Measurements from ENCODE around the gene OS9. TPM values are rescaled to one million over a fixed set of nuclear protein-coding genes. Genes with fewer than 3 reads are reported as not detected.

Gene OS9
- total RNA-seq, 4 donors from 2014 or later, result 120 to 390 (median 277) TPM

DNA sequence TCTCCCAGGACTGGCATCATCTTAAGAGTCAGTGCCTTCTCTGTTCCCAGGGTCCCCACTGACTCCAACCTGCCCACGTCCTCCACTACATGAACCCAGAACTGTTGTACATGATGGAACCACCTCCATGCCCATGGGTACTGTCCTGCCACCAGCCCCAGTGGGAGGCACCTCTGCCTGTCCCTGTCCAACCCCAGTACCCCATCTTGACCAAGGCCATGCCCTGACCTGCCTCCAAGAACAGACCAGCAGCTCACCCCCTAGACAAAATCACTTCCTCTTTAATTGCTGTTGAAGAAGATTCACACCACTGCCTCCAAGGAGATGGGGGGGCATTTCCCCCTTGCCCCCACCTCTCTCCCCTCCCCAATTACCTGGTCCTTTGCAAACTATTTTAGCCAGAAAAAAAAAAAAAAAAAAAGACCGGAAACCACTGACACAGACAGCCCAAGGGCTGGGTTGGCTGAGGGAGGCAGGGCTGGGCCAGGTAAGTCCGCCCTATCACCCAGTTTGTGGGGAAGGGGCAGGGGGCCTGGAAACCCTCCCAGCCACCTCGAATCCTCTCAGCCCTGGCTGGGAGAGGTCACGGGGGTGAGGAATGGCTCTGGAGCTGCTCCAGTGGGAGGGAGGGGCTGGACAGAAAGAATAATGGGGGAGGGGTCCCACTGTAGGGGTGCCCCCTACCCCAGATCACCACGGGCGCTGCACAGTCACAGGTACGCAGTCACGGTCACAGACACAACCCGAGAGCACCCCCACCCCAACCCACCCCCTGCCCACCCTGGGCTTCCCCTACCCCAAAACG is 31.2 kb downstream of the OS9 start:
- no peak for TF ChIP-seq CTCF (IDR thresholded peaks at IDR 0.05; ENCODE audit: low read depth)

DNA sequence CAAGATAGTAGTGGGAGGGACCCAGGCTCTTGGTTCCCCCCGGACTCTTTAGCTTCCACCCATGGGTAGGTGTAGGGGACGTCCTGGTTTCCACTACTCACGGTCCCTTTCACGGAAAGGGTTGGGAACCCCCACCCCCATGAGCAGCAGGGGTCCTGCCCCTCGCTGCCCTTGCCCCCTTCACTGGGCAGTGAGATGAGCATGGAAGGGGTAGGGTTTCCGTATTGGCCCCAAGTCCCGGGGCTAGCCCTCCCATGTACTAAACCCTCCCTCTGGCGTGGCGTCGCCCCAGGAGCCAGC is 31.9 kb downstream of the OS9 start:
- no peak for TF ChIP-seq CTCF (IDR thresholded peaks at IDR 0.05; ENCODE audit: low read depth)

DNA sequence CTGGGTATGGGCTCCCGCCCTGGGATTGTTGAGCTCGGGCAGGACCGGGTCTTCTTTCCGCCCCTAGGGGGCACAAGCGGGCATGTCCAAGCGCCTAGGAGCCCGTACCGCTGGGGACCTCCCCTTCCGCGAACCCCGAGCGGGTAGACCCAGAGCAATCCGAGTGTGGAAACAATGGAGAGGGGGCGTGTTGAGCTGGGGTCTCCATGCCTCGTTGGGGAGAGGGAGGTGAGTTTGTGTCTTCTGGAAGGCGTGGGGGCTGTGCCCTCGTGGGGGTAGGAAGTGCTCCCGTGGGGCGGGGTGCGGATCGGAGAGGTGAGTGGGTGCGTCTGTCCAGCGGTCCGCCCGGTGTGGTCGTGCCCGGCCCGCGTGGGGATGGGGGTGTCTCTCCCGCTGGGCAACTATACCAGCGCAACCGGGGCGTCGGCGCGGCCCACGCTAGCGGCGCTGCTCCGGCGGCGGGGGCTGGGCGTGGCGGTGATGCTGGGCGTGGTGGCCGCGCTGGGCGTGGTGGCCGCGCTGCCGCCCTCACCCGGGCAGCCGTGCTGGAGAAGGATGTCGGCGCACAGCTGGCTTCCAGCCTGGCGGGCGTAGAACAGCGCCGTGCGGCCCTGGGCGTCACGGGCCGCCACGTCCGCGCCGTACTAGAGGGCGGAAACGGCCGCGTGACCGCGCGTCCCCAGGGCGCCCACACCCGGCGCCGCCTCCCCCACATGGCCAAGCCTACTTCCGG is 32.4 kb downstream of the OS9 start:
- no peak for TF ChIP-seq CTCF (IDR thresholded peaks at IDR 0.05; ENCODE audit: low read depth)

DNA sequence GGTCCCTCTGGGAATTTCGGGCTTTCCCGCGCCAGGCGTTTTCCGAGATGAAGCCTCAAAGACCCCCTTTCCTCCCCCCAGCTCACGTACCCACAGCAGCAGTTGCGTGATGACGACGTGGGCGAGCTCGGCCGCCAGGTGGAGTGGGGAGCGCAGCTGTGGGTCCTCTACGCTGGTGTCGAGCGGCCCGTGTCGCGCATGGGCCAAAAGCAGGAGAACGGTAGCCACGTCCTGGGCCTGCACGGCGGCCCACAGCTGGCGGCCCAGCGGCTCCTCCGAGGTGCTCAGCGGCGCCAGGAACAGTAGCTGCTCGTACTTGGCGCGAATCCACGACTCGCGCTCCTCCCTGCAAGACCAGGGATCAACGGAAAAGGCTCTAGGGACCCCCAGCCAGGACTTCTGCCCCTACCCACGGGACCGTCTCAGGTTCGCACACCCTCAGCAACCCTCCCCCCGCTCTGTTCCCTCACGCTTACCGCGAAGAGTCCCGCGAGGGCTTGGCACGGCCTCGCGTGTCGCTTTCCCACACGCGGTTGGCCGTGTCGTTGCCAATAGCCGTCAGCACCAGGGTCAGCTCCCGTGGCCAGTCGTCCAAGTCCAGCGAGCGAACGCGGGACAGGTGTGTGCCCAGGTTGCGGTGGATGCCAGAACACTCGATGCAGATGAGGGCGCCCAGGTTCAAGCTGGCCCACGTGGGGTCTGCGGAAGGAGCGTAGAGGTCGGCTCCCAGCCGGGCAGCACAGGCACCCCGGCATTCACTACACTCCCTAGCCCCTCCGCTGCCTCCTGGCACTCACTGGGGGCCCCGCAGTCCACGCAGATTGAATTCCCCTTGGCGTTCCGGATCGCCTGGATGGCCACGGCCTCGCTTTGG is 33.2 kb downstream of the OS9 start:
- TF ChIP-seq CTCF (IDR thresholded peaks at IDR 0.05; ENCODE audit: low read depth), result no peak

GRCh38 chr12:57727758-57728395 is 33.9 kb downstream of the OS9 start:
- TF ChIP-seq CTCF (IDR thresholded peaks at IDR 0.05; ENCODE audit: low read depth), result no peak

DNA sequence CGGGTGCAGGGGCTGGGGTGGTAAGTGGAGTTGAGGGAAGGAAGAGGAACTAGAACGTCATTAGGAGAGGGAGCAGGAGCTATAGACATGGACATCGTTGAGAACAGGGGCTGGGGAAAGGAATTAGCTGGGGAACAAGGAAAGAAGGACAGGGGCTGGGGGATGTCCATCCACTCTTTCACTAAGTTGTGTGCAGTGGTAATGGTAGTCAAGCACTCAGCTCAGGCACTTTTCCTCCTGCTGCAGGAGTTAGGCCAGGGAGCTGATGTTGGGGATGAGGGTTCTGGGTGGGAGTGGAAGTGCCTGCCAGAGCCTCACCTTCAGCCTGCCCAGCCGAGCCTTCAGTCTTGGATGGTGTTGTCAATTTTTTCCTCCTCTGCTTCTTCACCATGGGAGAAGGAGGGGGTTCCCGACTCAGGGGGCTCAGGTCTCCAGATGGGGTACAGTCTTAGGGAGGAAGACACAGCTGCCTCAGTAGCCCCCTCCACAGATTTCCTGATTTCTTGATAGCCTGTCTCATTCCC is 35.5 kb downstream of the OS9 start:
- TF ChIP-seq CTCF (IDR thresholded peaks at IDR 0.05; ENCODE audit: low read depth), result no peak
